Astrocyte of the cerebellum (primary cell): Measurements from ENCODE around the gene MTNR1A.

Source experiments
- DNase-seq: peaks from one replicate; pipeline ENCODE4 v3.0.0-alpha.2; 2011; ENCODE audit warnings: low read depth
- H3K4me3 ChIP-seq: 2 replicates; pipeline ENCODE4 v1.5.1; 2011; ENCODE audit warnings: mild to moderate bottlenecking, low read depth, low read length, moderate library complexity
- CTCF ChIP-seq: IDR thresholded peaks from 2 replicates; pipeline ENCODE4 v1.5.1; 2012; ENCODE audit warnings: low read length, low read depth, moderate library complexity, mild to moderate bottlenecking; ENCODE audit errors: missing control alignments
- in situ Hi-C: cut with HindIII; loops from 2 replicates; pipeline ENCODE4 v1.10.0; 2017; ENCODE audit warnings: low sequenced_read_pairs

MTNR1A gene

GRCh38 chr4:186569533-186570192 lies 14.3 kb upstream of the MTNR1A start:
- in situ Hi-C loops: no loop called here
- no peak for DNase-seq
- no peak overlapping the region for H3K4me3 ChIP-seq
- TF ChIP-seq CTCF: no peak

- in situ Hi-C loops: no loop called here
- no peak for DNase-seq
- TF ChIP-seq CTCF: no peak
- no peak overlapping the region for H3K4me3 ChIP-seq
Observed at GRCh38 chr4:186566068-186566467, 10.7 kb upstream of the MTNR1A start.

- in situ Hi-C loops: no loop called here
- TF ChIP-seq CTCF: no peak
- no peak overlapping the region for H3K4me3 ChIP-seq
- no peak for DNase-seq
Observed at GRCh38 chr4:186563761-186564160, 8.4 kb upstream of the MTNR1A start.

GRCh38 chr4:186561748-186562147 lies 6.4 kb upstream of the MTNR1A start:
- in situ Hi-C loops: no loop called here
- DNase-seq: no peak
- no peak for TF ChIP-seq CTCF
- no peak overlapping the region for H3K4me3 ChIP-seq

GRCh38 chr4:186560647-186561046 lies 5.3 kb upstream of the MTNR1A start:
- H3K4me3 ChIP-seq: no peak overlapping the region
- in situ Hi-C loops: no loop called here
- no peak for DNase-seq
- TF ChIP-seq CTCF: no peak

- DNase-seq: no peak
- in situ Hi-C loops: no loop called here
- no peak for TF ChIP-seq CTCF
- H3K4me3 ChIP-seq: no peak overlapping the region
Observed at GRCh38 chr4:186557486-186557885, 2.1 kb upstream of the MTNR1A start.
